Measurements from ENCODE around the gene RERE.

Gene RERE

DNA sequence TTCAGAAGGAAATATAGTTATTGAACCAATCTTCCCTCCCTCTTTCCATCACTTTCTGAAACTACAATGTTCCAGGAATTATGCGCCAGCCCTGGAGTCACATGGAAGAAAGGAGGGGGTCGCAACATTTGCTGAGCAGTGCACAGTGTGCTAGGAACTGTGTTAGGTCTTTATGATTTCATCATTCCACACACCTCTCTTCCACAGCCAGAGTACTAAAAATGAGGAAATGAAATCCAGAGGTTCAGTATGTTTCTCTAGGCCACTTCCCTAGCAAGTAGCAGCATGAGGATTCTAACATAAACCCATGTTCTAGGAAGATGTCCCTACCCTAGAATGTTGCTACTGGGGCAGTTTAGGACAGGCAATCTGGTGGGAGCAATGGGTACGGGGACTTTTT lies 341.4 kb downstream of the RERE start:
- H3K36me3 ChIP-seq (ENCODE audit: low read length): no peaks in the 10 kb centered on the region
- no peak overlapping the region for H3K9ac ChIP-seq (ENCODE audit: low read length)
- no peak overlapping the region for H2AFZ ChIP-seq (ENCODE audit: low read depth, low read length, severe bottlenecking)
- H4K20me1 ChIP-seq (ENCODE audit: low read depth, low read length): no peaks in the 10 kb centered on the region
- H3K9me2 ChIP-seq (replicated peaks; ENCODE audit: insufficient read depth, low read length): no peaks in the 10 kb centered on the region
- H3K27me3 ChIP-seq (ENCODE audit: low read length): no peaks in the 10 kb centered on the region
- H3K79me2 ChIP-seq (ENCODE audit: insufficient read depth, low read length): peaks cover 50% of the 10 kb centered on the region
- no peak overlapping the region for H3K4me3 ChIP-seq (ENCODE audit: insufficient read depth, low read length, poor library complexity, severe bottlenecking)
- no peaks in the 10 kb centered on the region for H3K9me3 ChIP-seq (ENCODE audit: insufficient read depth, low read length)
- H3K4me2 ChIP-seq (ENCODE audit: low read depth, low read length, poor library complexity, severe bottlenecking): no peak overlapping the region
- no peak for TF ChIP-seq EZH2phosphoT487 (conservative IDR thresholded peaks at IDR 0.05; ENCODE audit: low read length)
- H3K27ac ChIP-seq (ENCODE audit: low read depth, low read length): no peak overlapping the region
- peaks cover 26% of the 10 kb centered on the region for H3F3A ChIP-seq (ENCODE audit: insufficient read depth)

DNA sequence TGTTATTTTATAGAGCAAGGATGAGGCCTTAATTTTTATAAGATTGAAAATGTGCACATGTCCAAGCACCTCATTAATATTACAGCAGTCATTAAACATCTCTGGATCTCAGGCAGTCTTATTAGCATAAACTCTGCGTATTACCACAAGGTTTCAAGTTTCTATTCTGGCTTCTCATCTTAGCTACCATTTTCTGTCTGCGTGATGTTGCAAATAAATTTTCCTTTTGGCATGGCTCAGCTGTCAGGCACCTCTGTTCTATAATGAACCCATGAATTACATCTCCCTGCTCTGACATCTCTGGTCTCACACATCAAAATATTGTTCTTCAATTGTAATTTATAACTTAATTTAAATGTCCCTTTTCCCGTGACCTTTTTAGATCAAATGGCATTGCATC lies 343.1 kb downstream of the RERE start:
- H3K27ac ChIP-seq (ENCODE audit: low read depth, low read length): peak overlapping the region; percentile 54; the same call in 1 of the 2 replicates
- no peaks in the 10 kb centered on the region for H3K9me3 ChIP-seq (ENCODE audit: insufficient read depth, low read length)
- H3K4me2 ChIP-seq (ENCODE audit: low read depth, low read length, poor library complexity, severe bottlenecking): peak overlapping the region; percentile 56
- H3F3A ChIP-seq (ENCODE audit: insufficient read depth): peaks cover 21% of the 10 kb centered on the region
- no peaks in the 10 kb centered on the region for H4K20me1 ChIP-seq (ENCODE audit: low read depth, low read length)
- H2AFZ ChIP-seq (ENCODE audit: low read depth, low read length, severe bottlenecking): no peak overlapping the region
- no peaks in the 10 kb centered on the region for H3K9me2 ChIP-seq (replicated peaks; ENCODE audit: insufficient read depth, low read length)
- H3K9ac ChIP-seq (ENCODE audit: low read length): no peak overlapping the region
- no peak for TF ChIP-seq EZH2phosphoT487 (conservative IDR thresholded peaks at IDR 0.05; ENCODE audit: low read length)
- TF ChIP-seq, protein P1, sequence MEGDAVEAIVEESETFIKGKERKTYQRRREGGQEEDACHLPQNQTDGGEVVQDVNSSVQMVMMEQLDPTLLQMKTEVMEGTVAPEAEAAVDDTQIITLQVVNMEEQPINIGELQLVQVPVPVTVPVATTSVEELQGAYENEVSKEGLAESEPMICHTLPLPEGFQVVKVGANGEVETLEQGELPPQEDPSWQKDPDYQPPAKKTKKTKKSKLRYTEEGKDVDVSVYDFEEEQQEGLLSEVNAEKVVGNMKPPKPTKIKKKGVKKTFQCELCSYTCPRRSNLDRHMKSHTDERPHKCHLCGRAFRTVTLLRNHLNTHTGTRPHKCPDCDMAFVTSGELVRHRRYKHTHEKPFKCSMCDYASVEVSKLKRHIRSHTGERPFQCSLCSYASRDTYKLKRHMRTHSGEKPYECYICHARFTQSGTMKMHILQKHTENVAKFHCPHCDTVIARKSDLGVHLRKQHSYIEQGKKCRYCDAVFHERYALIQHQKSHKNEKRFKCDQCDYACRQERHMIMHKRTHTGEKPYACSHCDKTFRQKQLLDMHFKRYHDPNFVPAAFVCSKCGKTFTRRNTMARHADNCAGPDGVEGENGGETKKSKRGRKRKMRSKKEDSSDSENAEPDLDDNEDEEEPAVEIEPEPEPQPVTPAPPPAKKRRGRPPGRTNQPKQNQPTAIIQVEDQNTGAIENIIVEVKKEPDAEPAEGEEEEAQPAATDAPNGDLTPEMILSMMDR (IDR thresholded peaks at IDR 0.05; ENCODE audit: insufficient read depth, low read length, poor library complexity, severe bottlenecking): no peak
- H3K36me3 ChIP-seq (ENCODE audit: low read length): no peaks in the 10 kb centered on the region
- H3K4me3 ChIP-seq (ENCODE audit: insufficient read depth, low read length, poor library complexity, severe bottlenecking): no peak overlapping the region
- H3K79me2 ChIP-seq (ENCODE audit: insufficient read depth, low read length): peaks cover 41% of the 10 kb centered on the region
- H3K27me3 ChIP-seq (ENCODE audit: low read length): no peaks in the 10 kb centered on the region

DNA sequence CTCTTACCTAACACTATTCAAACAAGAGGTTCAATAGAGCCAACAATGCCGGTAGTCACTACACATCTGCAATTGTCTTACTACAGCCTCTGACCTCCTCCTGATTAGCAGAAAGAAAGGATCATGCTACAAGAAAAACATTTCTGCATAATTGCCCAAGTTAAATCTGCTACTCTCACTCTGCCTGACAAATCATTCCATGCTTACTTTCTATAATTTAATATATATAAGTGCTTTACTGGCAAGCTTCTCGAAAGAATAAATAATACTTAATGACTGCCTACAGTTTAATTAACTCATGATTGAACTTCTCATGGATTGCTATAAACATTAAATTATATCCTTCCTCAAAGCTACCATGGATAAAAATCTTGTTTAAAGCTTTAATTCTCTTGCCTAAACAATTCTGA lies 343.5 kb downstream of the RERE start:
- TF ChIP-seq EZH2phosphoT487 (conservative IDR thresholded peaks at IDR 0.05; ENCODE audit: low read length): no peak
- TF ChIP-seq, protein P1 (IDR thresholded peaks at IDR 0.05; ENCODE audit: insufficient read depth, low read length, poor library complexity, severe bottlenecking): no peak
- H3K9ac ChIP-seq (ENCODE audit: low read length): no peak overlapping the region
- no peaks in the 10 kb centered on the region for H3K36me3 ChIP-seq (ENCODE audit: low read length)
- H3K27ac ChIP-seq (ENCODE audit: low read depth, low read length): peak overlapping the region; percentile 54
- no peaks in the 10 kb centered on the region for H3K27me3 ChIP-seq (ENCODE audit: low read length)
- H3K4me2 ChIP-seq (ENCODE audit: low read depth, low read length, poor library complexity, severe bottlenecking): peak overlapping the region; percentile 56
- peaks cover 40% of the 10 kb centered on the region for H3K79me2 ChIP-seq (ENCODE audit: insufficient read depth, low read length)
- H2AFZ ChIP-seq (ENCODE audit: low read depth, low read length, severe bottlenecking): no peak overlapping the region
- no peak overlapping the region for H3K4me3 ChIP-seq (ENCODE audit: insufficient read depth, low read length, poor library complexity, severe bottlenecking)
- H4K20me1 ChIP-seq (ENCODE audit: low read depth, low read length): no peaks in the 10 kb centered on the region
- peaks cover 20% of the 10 kb centered on the region for H3F3A ChIP-seq (ENCODE audit: insufficient read depth)
- H3K9me2 ChIP-seq (replicated peaks; ENCODE audit: insufficient read depth, low read length): no peaks in the 10 kb centered on the region
- H3K9me3 ChIP-seq (ENCODE audit: insufficient read depth, low read length): no peaks in the 10 kb centered on the region

DNA sequence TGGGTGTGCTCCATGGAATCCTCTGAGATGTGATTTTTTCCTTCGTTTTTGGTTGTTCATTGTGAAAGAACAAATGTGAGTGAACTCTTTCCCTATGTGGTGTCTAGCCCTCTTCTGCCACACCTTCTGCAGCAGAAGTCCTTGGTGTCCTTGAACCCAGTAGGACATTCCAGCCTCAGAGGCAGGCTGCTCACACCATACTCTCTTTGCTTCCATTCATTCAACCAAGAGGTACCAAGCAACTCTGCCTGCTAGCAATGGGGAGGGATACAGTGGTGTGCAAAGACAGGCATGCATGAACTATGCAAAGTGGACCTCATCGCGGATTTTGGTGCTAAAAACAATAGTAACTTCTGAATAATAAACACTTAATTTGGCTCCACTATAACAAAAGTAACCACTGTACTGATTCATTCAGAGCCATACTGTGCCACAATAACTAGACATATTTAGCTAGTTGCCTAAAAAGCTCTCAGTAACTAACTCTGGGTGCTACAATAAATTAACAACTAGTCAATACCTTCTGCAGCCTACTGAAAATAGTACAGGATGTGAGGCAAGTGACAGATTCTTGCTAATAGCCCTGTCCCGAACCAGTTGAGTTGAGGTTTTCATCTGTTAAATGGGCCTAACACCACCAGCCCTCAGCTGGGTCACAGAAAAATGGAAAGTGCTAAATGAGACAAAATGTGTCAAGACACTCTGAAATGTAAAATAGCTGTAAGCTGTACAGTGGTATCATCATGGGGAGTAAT lies 344.1 kb downstream of the RERE start:
- Histone ChIP-seq H3K9ac (ENCODE audit: low read length) (peak overlapping the region; percentile 12; the same call in 1 of the 2 replicates), H3K36me3 (ENCODE audit: low read length) (no peaks in the 10 kb centered on the region)

More for the DNA sequence above, 344.1 kb downstream of the RERE start:
- Histone ChIP-seq H4K20me1 (ENCODE audit: low read depth, low read length) (no peaks in the 10 kb centered on the region), H3F3A (ENCODE audit: insufficient read depth) (peaks cover 20% of the 10 kb centered on the region), H3K27me3 (ENCODE audit: low read length) (no peaks in the 10 kb centered on the region), H3K9me3 (ENCODE audit: insufficient read depth, low read length) (no peaks in the 10 kb centered on the region), H3K79me2 (ENCODE audit: insufficient read depth, low read length) (peaks cover 35% of the 10 kb centered on the region), H3K27ac (ENCODE audit: low read depth, low read length) (peak overlapping the region; percentile 54), H3K4me3 (ENCODE audit: insufficient read depth, low read length, poor library complexity, severe bottlenecking) (no peak overlapping the region), H3K9me2 (replicated peaks; ENCODE audit: insufficient read depth, low read length) (no peaks in the 10 kb centered on the region), H2AFZ (ENCODE audit: low read depth, low read length, severe bottlenecking) (no peak overlapping the region), H3K4me2 (ENCODE audit: low read depth, low read length, poor library complexity, severe bottlenecking) (peak overlapping the region; percentile 56)
- TF ChIP-seq, protein P1 (IDR thresholded peaks at IDR 0.05; ENCODE audit: insufficient read depth, low read length, poor library complexity, severe bottlenecking): no peak
- no peak for TF ChIP-seq EZH2phosphoT487 (conservative IDR thresholded peaks at IDR 0.05; ENCODE audit: low read length)

All from SU-DHL-6 (cell line).